ENCODE measurements around the gene SELENBP1.
"Not testable (repeated sequence)": the region's sequence is repeated elsewhere in the genome, so short reads cannot be mapped to it uniquely, and the experiment has no call there.

The SELENBP1 gene

DNA sequence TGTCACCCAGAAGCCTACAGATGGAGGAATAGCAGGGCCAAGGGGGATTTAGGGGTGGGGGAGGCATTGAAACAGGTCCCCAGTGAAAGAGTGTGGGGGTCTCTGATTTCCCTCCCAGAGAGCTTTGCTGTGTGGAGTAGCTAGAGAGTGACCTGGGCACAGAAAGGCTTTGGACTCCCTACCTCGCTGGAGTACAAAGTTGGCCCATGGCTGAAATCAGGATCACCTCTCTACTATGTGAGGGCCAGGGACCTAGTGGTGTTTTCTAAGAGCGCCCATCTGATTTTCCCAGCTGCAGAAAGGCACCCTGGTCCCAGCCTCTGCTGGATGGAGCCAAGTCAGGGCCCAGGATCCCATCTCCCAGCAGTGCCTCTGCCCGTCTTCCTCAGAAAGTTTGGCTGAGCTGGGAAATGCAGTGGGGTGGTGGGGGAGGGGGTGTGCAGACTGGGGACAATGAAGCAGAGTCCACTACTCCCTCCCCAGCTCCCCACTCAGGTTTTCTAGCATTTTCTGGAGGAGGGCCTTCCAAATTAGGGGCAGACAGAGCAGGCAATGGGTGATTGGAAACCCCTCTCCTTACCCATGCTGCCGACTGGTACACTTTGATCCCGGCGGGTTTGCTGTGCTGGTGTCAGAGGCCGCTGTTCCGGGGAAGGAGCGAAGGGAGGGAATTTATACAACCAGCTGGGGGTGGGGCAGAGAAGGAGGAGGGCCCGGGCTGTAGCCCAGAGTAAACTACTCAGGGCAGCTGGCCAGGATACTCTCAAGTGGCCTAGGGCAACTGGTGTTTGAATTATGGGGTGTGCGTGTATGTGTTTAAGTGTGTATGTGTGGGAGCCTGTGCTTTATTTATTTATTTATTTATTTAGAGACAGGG lies at the start of gene SELENBP1:
SELENBP1 (minus strand) TSS at position 648 of the 877 bp plus-strand sequence; CDS start at position 584, 64 bp downstream.
- Histone ChIP-seq H3K4me3 (peak within 1 kb of the TSS in 6 of 7 experiments; percentile 5 to 48 (median 28)), H3K27ac (peak within 1 kb of the TSS in 16 of 21 experiments; percentile 3 to 77 (median 54))

DNA sequence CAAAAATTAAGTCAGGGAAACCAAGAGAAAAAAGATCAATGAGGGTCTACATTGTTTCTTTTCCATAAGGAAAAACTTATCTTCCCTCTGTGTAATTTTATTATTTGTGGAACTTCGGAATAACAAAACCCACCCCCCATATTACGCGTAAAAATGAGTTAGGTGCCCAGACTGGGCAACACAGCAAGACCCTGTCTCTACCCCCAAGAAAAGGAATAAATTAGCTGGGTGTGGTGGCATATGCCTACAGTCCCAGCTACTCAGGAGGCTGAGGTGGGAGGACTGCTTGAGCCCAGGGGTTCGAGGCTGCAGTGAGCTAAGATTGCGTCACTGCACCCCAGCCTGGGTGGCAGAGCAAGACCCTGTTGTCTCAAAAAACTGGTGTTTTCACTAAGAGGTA lies 47.3 kb upstream of the SELENBP1 start:
- Histone ChIP-seq H3K4me3 (no peak overlapping the region), H3K27ac (no peak overlapping the region)

DNA sequence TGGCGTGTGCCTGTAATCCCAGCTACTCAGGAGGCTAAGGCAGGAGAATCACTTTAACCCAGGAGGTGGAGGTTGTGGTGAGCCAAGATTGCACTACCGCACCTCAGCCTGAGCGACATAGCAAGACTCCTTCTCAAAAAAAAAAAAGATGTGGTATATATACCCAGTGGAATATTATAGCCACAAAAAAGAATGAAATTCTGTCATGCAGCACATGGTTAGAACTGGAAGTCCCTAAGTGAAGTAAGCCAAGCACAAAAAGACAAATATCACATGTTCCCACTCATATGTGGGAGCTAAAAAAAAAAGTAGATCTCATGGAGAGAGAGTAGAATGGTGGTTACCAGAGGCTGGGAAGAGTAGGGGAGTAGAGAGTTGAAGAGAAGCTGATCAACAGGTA lies 45.6 kb upstream of the SELENBP1 start:
- Histone ChIP-seq H3K4me3 (no peak overlapping the region), H3K27ac (no peak overlapping the region)

DNA sequence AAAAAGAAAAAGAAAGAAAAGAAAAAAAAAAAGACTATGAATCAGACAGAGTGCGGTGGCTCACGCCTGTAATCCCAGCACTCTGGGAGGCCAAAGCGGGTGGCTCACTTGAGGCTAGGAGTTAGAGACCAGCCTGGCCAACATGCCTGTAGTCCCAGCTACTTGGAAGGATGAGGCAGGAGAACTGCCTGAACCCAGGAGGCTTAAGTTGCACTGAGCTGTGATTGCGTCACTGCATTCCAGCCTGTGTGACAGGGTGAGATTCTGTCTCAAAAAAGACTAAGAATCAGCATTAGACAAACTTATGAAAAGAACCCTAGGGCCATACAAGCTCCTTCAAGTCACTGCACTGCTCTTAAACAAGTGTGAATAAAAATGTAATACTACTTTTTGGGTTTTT lies 43.7 kb upstream of the SELENBP1 start:
- H3K4me3 ChIP-seq = no peak overlapping the region
- H3K27ac ChIP-seq = no peak overlapping the region

DNA sequence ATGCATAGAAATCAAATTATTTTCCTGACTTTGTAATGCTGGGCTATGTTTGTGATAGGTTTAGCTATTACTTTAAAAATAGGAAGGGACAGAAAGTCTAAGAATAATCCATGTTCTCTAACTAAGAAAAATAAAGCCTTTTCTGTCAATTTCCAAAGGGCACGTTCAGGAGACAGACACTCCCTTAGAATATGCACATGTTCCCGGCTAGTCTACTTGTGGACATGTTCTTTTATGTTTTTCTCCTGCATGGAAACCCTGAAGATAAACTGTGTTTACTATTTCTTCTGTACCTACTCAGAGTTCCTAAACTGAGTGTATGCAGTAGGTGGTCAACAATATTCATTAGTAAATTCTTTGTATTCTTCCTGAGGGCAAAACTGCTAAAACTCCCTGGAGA lies 39.4 kb upstream of the SELENBP1 start:
- no peak overlapping the region for H3K27ac ChIP-seq
- H3K4me3 ChIP-seq = no peak overlapping the region

DNA sequence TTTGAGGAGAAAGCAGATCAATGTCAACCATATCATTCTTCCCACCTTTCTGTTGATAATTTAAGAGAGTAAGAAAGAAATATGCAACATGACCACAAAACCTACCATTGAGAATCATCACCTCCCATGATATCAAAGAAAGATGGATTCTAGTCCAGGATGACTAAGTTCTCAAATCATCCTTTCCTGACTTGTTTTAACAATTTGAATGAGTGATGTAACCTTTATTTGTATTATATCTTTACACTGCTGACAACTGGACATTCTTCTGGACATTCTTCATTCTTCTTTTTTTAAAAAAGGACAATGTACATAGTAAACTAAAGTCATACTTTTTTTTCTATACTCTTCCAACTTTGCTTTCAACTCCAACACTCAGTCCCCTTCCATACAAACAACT lies 36.4 kb upstream of the SELENBP1 start:
- no peak overlapping the region for H3K4me3 ChIP-seq
- H3K27ac ChIP-seq = no peak overlapping the region

DNA sequence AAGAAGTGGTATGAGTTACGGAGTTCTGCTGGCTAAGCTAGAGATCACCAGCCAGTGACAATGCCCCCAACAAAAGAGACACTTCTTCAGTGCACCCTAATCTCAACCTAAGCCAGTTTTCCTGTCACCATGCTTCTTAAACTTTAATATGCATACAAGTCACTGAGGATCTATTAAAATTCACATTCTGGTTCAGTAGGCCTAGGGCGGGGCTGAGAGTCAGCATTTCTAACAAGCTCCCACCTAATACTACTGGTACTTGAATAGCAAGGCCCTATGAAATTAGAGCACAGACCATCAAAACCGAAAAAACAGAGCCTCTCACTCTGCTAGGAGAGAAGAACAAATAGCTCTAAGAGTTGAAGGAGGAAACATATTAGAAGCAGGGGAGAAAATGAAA lies 34.8 kb upstream of the SELENBP1 start:
- Histone ChIP-seq H3K27ac (peak overlapping the region in 1 of 21 experiments; percentile 56), H3K4me3 (no peak overlapping the region)

DNA sequence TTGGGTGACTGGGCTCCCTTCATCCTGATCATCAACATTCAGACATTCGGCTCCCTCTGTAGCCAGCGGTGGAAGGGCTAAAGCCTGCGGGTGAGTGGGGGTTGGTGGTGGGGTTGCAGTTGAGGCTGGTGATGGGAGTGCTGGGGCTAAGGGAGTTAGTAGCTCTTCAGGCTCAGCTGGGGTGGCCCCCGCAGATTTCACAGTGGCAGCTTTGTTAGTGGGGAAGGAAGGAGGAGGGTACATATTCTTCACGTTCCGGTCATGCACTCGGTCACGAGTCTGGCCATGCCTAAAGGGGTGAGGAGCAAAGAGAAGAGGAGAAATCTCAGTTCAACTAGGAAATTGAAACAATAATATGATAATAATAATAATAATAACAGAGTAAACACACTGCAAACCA lies 33.7 kb upstream of the SELENBP1 start:
- Histone ChIP-seq H3K4me3 (no peak overlapping the region), H3K27ac (peak overlapping the region in 1 of 21 experiments; percentile 49)

DNA sequence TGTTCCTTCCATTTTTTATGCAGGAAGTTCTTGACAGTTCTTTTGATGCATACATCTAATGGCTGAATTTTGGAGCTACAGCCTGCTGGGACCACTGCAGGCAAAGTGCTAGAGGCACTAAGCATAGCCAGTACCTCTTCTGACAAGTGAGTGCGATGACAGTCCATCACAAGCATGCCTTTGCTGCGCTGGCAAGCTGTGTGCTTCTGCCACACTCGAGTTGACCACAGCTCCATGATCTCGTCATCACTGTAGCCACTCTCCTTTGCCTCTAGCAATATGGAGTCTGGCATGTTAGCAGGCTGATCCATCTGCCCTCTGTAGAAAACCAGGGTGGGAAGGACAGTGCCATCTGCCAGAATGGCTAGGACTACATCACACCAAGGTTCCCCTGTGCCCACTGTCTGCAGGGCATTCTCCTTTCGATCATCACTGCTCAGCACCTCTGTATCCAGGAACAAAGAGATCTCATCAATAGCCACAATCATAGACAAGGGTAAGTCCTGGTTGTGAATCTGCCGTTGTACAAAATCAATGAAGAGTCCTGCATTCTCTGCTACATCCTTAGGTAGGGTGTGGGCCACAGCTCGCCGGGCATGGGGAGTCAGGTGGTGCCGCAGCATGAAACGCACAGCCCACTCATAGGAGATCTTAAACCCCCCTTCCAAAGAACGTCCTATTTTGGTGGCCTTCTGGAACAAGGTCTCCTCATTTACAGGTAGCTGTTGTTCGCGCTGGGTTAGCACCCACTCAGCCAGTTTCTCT lies 32.9 kb upstream of the SELENBP1 start:
- H3K4me3 ChIP-seq = no peak overlapping the region
- H3K27ac ChIP-seq = peak overlapping the region in 1 of 21 experiments; percentile 49

DNA sequence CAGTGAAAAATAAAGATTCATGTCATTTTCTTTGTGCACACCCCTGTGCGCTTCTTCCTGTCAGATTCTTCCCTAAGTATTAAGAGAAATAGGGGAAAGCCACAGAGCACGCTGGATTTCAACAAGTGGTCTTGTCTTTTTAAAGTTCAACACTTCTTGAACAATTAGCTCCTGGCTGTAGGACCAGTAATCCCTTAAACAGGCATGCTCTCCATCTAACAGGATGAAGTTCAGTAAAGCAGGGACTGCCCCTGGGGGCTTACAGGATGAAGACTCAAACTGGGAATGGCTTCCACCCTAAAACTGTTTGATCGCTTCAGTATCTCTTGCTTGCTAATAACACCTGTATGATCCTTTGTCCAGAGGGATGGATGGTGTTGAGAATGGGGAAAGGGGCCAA lies 31.1 kb upstream of the SELENBP1 start:
- no peak overlapping the region for H3K27ac ChIP-seq
- no peak overlapping the region for H3K4me3 ChIP-seq

DNA sequence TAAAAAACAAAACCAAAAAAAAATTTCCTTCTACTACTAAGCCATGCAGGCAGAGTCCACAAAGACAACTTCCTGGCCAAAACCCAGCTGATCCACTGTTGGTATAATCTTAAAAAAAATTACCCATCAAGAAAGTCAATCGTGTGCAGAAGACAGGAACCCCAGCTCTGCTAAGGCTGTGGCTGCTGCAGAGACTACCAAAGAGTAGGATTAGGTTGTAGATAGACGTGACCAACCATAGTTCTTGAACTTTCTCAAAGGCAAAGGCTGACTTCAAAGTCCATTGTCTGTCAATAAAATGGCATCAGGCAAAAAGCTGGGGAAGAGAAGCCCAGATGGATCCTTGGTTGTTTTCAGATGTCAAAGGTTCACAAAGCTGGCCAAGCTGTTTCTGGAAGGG lies 30.3 kb upstream of the SELENBP1 start:
- no peak overlapping the region for H3K4me3 ChIP-seq
- no peak overlapping the region for H3K27ac ChIP-seq

DNA sequence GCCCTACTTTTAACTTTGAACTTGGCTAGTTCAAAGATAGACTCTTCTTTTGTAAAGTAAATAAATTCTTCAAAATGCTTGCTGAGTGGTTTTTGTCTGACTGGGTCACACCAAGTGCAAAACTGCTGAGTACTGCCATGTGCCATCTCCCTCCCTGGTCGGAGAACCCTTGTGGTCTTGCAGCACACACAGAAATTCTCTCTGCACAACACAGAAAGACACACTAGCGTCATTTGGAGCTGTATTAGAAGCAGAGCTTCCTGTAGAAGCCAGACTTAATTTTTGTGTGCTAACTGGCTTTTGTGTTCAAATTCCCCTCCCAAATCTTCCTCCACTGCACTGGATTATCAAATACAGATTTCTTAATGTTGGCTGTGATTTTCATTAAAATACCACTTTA lies 29.4 kb upstream of the SELENBP1 start:
- Histone ChIP-seq H3K4me3 (no peak overlapping the region), H3K27ac (no peak overlapping the region)

DNA sequence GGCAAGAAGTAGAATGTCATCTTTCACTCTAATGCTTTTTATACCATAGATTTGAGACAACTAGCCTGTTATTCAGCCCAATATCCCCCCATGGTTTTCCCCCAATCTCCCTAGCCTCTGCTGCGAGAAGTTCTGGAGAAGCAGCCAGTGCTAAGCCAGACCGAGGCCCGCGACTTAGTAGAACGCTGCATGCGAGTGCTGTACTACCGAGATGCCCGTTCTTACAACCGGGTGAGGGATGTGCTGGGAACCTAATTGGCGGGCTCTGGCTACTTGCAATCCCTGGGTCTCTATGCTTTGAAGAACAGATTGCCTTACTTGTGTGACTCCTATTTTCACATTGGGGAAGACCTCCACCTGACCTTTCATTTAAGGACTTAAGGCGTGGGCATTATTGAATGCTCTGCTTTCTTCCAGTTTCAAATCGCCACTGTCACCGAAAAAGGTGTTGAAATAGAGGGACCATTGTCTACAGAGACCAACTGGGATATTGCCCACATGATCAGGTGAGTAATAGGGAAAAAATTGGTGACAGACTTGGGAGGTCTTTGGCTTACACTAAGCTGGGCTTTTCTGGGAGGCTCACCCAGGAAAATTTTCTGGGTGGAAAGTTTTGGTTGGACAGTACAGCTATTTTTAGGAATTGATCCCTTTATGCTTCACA lies 28.8 kb upstream of the SELENBP1 start:
- Histone ChIP-seq H3K4me3 (no peak overlapping the region), H3K27ac (peak overlapping the region in 1 of 21 experiments; percentile 90)

DNA sequence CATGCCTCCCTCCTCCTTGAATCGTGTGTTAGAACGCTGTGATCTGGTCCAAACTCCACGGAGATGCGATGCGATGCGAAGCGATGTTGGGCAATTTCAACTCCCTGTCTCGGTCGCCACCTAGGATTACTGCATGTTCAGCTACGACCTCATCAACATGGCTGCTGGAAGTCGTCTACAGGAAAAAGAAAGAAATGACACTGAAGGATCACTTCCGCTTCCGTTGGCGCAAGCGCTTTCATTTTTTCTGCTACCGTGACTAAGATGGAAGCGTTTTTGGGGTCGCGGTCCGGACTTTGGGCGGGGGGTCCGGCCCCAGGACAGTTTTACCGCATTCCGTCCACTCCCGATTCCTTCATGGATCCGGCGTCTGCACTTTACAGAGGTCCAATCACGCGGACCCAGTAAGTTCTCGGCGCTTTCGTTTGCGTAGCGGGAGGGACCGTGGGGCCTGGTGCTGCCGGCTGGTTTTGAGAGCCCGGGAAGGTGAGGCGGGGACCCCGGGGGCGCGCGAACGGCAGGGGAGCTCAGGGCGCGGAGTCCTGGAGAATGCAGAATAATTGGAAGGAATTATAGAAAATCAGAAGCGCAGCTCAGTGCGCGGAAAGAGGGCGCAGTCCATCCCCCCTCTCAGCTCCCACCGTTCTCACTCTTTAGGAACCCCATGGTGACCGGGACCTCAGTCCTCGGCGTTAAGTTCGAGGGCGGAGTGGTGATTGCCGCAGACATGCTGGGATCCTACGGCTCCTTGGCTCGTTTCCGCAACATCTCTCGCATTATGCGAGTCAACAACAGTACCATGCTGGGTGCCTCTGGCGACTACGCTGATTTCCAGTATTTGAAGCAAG lies 27.0 kb upstream of the SELENBP1 start, which contains the start of gene PSMB4:
PSMB4 (plus strand) TSS at position 250 of the 848 bp plus-strand sequence; CDS start at position 265, 15 bp downstream.
- Histone ChIP-seq H3K4me3 (peak within 1 kb of the TSS; percentile 79 to 99 (median 93)), H3K27ac (peak within 1 kb of the TSS; percentile 70 to 96 (median 88))

DNA sequence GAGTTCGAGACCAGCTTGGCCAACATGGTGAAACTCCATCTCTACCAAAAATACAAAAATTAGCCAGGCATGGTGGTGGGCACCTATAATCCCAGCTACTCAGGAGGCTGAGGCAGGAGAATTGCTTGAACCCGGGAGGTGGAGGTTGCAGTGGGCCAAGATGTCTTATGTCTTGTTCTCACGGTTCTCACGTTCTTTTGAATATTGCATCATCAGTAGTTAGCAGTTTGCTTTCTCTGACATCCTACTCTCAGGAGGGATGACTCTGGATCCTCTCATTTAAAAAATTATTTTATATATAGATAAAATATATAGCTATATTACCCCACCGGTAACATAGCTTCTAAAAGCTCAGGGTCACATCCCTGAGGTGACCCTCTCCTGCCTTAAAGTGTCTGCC lies 23.8 kb upstream of the SELENBP1 start:
- not testable (repeated sequence) for H3K27ac ChIP-seq, H3K4me3 ChIP-seq

DNA sequence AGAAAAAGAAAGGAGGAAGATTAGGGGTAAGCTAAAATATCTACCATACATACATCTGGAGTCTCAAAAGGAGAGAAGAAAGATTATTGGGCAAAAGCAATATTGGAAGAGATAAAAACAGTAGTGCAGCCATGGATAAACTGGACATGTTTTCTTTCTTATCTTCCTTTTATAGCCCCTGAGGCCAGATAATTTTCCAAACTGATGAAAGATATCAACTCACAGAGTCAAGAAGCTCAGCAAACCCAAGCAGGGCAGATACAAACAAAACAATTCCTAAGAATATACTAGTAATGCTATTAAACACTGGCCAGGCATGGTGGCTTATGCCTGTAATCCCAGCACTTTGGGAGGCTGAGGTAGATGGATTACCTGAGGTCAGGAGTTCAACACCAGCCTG lies 21.1 kb upstream of the SELENBP1 start:
- H3K4me3 ChIP-seq = no peak overlapping the region
- H3K27ac ChIP-seq = no peak overlapping the region

DNA sequence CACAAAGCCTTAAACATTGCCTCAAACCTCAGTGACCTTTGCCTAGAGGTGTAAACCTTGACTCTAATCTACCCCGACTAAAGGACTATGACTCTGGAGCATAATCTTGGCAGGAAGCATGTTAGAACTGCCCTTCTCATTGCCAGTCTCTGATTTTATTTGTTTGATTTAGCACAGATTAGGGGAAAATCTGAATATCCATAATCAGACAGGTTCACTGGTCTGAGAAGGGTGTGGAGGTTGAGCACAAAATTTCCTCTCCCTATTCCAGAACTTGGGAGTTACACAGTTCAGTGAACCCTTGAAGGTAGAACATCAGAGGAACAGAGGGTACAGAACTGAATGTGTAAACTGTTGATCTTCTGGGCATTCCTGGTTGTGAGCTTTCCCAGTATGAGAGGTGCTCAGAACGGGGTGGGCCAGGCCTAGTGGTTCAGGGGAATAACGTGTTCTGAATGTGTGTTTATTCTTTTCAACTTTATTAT lies 18.6 kb upstream of the SELENBP1 start:
- H3K4me3 ChIP-seq = no peak overlapping the region
- H3K27ac ChIP-seq = no peak overlapping the region

DNA sequence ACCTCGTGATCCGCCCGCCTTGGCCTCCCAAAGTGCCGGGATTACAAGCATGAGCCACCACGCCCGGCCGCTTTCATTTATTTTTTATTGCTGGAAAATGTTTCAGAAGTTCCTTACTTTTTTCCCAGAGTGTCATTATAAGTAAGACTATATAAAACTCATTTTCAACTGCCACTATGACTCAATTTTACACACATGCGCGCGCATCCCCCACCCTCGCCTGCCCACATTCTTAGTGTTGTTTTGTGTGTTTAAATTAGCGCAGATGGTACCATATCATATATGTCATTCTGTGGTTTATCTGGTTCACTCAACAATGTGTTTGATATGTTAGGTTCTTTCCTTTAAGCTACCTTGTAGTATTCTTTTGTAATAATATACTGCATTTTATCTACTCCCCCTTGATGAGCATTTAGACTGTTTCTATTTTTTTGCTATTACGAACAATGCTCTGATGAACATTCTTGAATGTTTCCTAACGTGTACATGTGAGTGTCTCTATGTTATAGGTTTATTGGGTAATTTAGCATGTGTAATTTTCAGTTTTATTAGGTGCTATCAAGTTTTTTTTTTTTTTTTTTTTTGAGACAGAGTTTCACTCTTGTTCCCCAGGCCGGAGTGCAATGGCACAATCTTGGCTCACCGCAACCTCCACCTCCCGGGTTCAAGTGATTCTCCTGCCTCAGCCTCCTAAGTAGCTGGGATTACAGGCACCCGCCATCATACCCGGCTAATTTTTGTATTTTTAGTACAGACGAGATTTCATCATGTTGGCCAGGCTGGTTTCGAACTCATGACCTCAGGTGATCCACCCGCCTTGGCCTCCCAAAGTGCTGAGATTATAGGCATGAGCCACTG lies 17.9 kb upstream of the SELENBP1 start:
- not testable (repeated sequence) for H3K27ac ChIP-seq, H3K4me3 ChIP-seq

Data from skin epidermis (tissue), 12 donors.